Gastrocnemius medialis (tissue), 4 donors: ENCODE measurements around the gene ACYP2. TPM values are rescaled to one million over a fixed set of nuclear protein-coding genes. Genes with fewer than 3 reads are reported as not detected.

Experiments
- ATAC-seq, 2 donors: fragments of 150-250 bp; one replicate each; pipeline ENCODE4 v1.9.1; 2016
- DNase-seq, 2 donors: peaks; one replicate each; pipeline ENCODE4 v3.0.0-alpha.2; 2019
- H3K27ac ChIP-seq, 4 donors: fragments of 200-600 bp; sonication (generic); 1 replicate in 1 of 4; 2 replicates in 3 of 4; pipeline ENCODE4 v1.5.1; 2016 to 2018; ENCODE audit warnings: mild to moderate bottlenecking in 2 of 4, moderate library complexity in 1 of 4
- H3K27me3 ChIP-seq, 3 donors: fragments of 200-600 bp; sonication (generic) in 2 of 3; 1 replicate in 1 of 3; 2 replicates in 2 of 3; pipeline versions ENCODE4 v1.5.1 to v1.6.0; 2016 to 2019; ENCODE audit warnings: mild to moderate bottlenecking in 1 of 3, moderate library complexity in 1 of 3
- H3K36me3 ChIP-seq, 2 donors: fragments of 200-600 bp; sonication (generic) in 1 of 2; one replicate each; pipeline ENCODE4 v1.5.1; 2017 to 2018
- H3K4me1 ChIP-seq, 2 donors: fragments of 200-600 bp; sonication (generic) in 1 of 2; one replicate each; pipeline ENCODE4 v1.5.1; 2016 to 2017; ENCODE audit warnings: mild to moderate bottlenecking in 2 of 2
- H3K4me3 ChIP-seq, 4 donors: fragments of 200-600 bp; sonication (generic) in 3 of 4; 1 replicate in 1 of 4; 2 replicates in 3 of 4; pipeline ENCODE4 v1.5.1; 2016 to 2019; ENCODE audit warnings: mild to moderate bottlenecking in 2 of 4
- H3K9me3 ChIP-seq, 3 donors: fragments of 200-600 bp; sonication (generic) in 2 of 3; 1 replicate in 1 of 3; 2 replicates in 2 of 3; pipeline ENCODE4 v1.5.1; 2016 to 2019
- POLR2A ChIP-seq, 2 donors: fragments of 450-650 bp; IDR thresholded peaks; one replicate each; pipeline ENCODE4 v1.6.1; 2017; ENCODE audit warnings: antibody characterized with exemption in 2 of 2, mild to moderate bottlenecking in 2 of 2, moderate library complexity in 2 of 2
- in situ Hi-C, 4 donors: fragments of 200-750 bp; cut with MboI; loops; one replicate each; pipeline versions ENCODE4 v1.15.0 to v1.8.0; 2017; ENCODE audit warnings: low sequenced_read_pairs in 4 of 4
- intact Hi-C: fragments of 100-400 bp; cut with DNase I; formaldehyde crosslinking; loops from one replicate; pipeline ENCODE4 v1.15.1; 2023; ENCODE audit warnings: low total_unique reads
- total RNA-seq, 4 donors: library from RNA; depleted of rRNA; stranded (reverse); fragments of >200 nt; gene quantifications; one replicate each; pipeline versions ENCODE4 v1.1.0 to v1.2.3, GENCODE V29; 2016
- TF ChIP-seq, protein P1 (sequence below), 5 experiments: fragments of 450-650 bp in 3 of 5; fragments of 200-600 bp in 2 of 5; sonication (generic) in 2 of 5; IDR thresholded peaks in 4 of 5; conservative IDR thresholded peaks in 1 of 5; 1 replicate in 4 of 5; 2 replicates in 1 of 5; pipeline ENCODE4 v1.5.1; 2016 to 2019; ENCODE audit warnings: antibody characterized with exemption in 5 of 5, mild to moderate bottlenecking in 3 of 5, moderate library complexity in 3 of 5

ACYP2 gene
- total RNA-seq, 4 donors from 2014 or later: 52.9 to 121 (median 107) TPM

DNA sequence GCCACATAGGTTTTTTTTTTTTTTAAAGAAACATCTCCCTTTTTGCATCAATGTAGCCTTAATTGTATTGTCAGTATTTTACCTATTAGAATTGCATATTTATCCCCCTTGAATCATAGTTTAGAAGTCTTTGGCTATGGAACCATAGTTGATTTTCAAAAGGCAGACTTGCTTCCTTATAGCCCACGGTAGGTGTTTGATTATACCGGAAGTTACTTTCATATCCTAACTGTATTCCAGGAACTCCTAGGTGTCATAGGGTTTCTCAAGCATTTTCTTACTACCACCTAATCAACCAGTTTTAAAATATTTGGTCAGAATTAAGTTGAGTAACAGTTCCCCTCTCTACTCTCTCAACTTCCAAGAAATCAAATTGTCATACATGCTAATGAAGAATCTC lies 227.2 kb downstream of the ACYP2 start:
- Histone ChIP-seq H3K27ac (no peak overlapping the region), H3K36me3 (no peaks in the 10 kb centered on the region), H3K27me3 (no peaks in the 10 kb centered on the region), H3K9me3 (no peaks in the 10 kb centered on the region), H3K4me1 (no peaks in the 10 kb centered on the region), H3K4me3 (no peak overlapping the region)
- intact Hi-C loops (no loop called here), in situ Hi-C loops (no loop called here)
- ATAC-seq (no peak), DNase-seq (no peak)
- TF ChIP-seq, protein P1, sequence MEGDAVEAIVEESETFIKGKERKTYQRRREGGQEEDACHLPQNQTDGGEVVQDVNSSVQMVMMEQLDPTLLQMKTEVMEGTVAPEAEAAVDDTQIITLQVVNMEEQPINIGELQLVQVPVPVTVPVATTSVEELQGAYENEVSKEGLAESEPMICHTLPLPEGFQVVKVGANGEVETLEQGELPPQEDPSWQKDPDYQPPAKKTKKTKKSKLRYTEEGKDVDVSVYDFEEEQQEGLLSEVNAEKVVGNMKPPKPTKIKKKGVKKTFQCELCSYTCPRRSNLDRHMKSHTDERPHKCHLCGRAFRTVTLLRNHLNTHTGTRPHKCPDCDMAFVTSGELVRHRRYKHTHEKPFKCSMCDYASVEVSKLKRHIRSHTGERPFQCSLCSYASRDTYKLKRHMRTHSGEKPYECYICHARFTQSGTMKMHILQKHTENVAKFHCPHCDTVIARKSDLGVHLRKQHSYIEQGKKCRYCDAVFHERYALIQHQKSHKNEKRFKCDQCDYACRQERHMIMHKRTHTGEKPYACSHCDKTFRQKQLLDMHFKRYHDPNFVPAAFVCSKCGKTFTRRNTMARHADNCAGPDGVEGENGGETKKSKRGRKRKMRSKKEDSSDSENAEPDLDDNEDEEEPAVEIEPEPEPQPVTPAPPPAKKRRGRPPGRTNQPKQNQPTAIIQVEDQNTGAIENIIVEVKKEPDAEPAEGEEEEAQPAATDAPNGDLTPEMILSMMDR (IDR thresholded peaks at IDR 0.05 in 4 of 5, conservative IDR thresholded peaks at IDR 0.05 in 1 of 5): no peak
- no peak for TF ChIP-seq POLR2A (IDR thresholded peaks at IDR 0.05)

DNA sequence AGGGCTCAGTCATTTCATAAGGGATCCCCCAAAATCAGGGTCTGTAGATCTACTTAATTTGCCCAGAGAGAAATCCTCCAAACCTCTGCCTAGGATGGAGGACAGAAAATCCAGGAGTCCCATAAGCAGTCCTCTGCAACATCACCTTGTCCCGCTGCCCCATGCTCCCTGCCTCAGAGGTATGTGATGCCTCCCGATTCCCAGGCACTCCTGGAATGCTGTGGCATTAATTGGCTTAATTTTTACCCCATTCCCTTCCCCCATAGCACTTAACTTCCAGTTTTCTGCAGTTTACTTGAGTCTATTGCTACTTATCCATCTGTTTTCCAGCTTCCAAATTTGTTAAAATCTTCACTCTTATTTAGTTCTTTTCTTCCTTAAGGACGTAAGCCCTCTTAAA lies 232.2 kb downstream of the ACYP2 start:
- in situ Hi-C loops (no loop called here), intact Hi-C loops (no loop called here)
- no peak for DNase-seq
- ATAC-seq: no peak
- no peaks in the 10 kb centered on the region for H3K36me3 ChIP-seq
- TF ChIP-seq, protein P1 (IDR thresholded peaks at IDR 0.05 in 4 of 5, conservative IDR thresholded peaks at IDR 0.05 in 1 of 5): no peak
- TF ChIP-seq POLR2A (IDR thresholded peaks at IDR 0.05): no peak
- no peak overlapping the region for H3K4me3 ChIP-seq
- H3K27ac ChIP-seq: no peak overlapping the region
- no peaks in the 10 kb centered on the region for H3K4me1 ChIP-seq
- no peaks in the 10 kb centered on the region for H3K9me3 ChIP-seq
- no peaks in the 10 kb centered on the region for H3K27me3 ChIP-seq

DNA sequence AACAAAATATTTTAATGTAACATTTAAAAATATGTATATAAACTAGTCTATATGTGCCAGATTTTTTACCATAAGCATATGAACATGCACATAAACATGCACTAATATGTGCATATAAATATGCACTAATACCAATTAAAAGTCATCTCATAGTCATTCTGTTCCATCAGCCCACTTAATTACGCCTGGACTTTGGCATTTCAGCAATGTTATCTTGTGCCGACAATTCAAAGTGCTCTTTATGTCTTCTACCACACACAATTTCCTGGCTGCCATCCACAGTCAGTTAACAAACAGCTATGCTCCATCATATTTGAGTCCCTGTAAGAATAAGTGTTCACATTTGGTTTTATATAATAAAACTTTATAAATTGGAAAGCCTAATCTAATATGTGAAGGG lies 233.2 kb downstream of the ACYP2 start:
- no peak for DNase-seq
- Histone ChIP-seq H3K9me3 (no peaks in the 10 kb centered on the region), H3K36me3 (no peaks in the 10 kb centered on the region), H3K27ac (no peak overlapping the region), H3K4me3 (no peak overlapping the region), H3K4me1 (no peaks in the 10 kb centered on the region), H3K27me3 (no peaks in the 10 kb centered on the region)
- in situ Hi-C loops (no loop called here), intact Hi-C loops (no loop called here)
- no peak for ATAC-seq
- TF ChIP-seq, protein P1 (IDR thresholded peaks at IDR 0.05 in 4 of 5, conservative IDR thresholded peaks at IDR 0.05 in 1 of 5): no peak
- TF ChIP-seq POLR2A (IDR thresholded peaks at IDR 0.05): no peak

DNA sequence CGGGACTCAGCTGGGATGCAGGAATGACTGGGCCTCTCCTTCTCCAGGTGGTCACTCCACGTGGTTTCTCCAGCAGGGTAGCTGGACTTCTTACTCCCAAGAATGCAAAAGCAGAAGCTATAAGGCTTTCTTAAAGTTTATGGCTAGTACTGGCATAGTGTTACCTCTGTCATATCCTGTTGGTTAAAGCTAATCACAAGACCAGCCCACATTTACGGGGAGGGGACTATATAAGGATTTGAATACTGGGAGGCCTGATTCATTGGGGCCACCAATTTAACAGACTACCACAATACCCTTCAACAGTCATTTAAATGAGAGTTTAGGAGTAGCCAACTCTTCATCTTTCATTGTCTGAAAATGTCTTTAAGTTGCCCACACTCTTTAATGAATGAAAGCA lies 235.0 kb downstream of the ACYP2 start:
- DNase-seq (no peak), ATAC-seq (no peak)
- Histone ChIP-seq H3K4me1 (no peaks in the 10 kb centered on the region), H3K4me3 (no peak overlapping the region), H3K36me3 (no peaks in the 10 kb centered on the region), H3K9me3 (no peaks in the 10 kb centered on the region), H3K27me3 (no peaks in the 10 kb centered on the region), H3K27ac (no peak overlapping the region)
- no peak for TF ChIP-seq POLR2A (IDR thresholded peaks at IDR 0.05)
- TF ChIP-seq, protein P1 (IDR thresholded peaks at IDR 0.05 in 4 of 5, conservative IDR thresholded peaks at IDR 0.05 in 1 of 5): no peak
- in situ Hi-C loops (no loop called here), intact Hi-C loops (no loop called here)

DNA sequence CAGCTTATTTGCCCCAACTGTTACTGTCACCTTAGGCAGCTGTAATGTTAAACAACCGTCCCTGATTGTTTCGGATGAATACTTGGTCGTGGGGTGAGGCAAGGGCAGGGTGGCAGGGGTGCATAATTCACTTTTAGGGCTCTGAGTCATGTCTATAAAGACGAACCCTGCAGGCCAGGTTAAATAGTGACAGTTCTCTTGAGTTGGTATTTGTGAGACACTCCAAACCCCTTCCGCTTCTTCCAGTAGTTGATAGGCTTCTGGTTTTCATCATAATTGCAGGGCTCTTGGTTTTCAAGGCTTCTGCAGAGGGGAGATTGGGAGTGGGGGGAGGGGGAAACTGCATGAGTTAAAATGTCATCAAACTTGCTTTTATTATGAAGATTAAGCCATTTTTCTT lies 237.8 kb downstream of the ACYP2 start:
- in situ Hi-C loops (no loop called here), intact Hi-C loops (no loop called here)
- Histone ChIP-seq H3K27me3 (no peaks in the 10 kb centered on the region), H3K9me3 (no peaks in the 10 kb centered on the region), H3K36me3 (no peaks in the 10 kb centered on the region), H3K4me1 (no peaks in the 10 kb centered on the region), H3K4me3 (no peak overlapping the region), H3K27ac (no peak overlapping the region)
- ATAC-seq: no peak
- DNase-seq: no peak
- TF ChIP-seq, protein P1 (IDR thresholded peaks at IDR 0.05 in 4 of 5, conservative IDR thresholded peaks at IDR 0.05 in 1 of 5): no peak
- TF ChIP-seq POLR2A (IDR thresholded peaks at IDR 0.05): no peak
